HG03108 (cell line): Measurements from ENCODE around the gene SLC2A14.
"Not testable (repeated sequence)": the region's sequence is repeated elsewhere in the genome, so short reads cannot be mapped to it uniquely, and the experiment has no call there.

Experiments used
- ATAC-seq: cut with Tn5 transposase; IDR thresholded peaks from one replicate; pipeline ENCODE4 v1.9.1; 2021; ENCODE audit warnings: moderate library complexity; ENCODE audit not compliant: unreplicated experiment

SLC2A14 gene

DNA sequence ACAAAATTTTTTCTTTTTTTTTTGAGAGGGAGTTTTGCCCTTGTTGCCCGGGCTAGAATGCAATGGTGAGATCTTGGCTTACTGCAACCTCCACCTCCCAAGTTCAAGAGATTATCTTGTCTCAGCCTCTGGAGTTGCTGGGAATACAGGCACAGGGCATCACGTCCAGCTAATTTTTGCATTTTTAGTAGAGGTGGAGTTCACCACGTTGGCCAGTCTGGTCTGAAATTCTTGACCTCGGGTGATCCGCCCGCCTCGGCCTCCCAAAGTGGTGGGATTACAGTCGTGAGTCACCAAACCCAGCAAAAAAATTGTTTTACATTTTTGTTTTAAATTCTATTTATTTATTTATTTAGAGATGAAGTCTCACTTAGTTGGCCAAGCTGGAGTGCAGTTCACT, 4.7 kb upstream of the SLC2A14 start:
- no peak for ATAC-seq

DNA sequence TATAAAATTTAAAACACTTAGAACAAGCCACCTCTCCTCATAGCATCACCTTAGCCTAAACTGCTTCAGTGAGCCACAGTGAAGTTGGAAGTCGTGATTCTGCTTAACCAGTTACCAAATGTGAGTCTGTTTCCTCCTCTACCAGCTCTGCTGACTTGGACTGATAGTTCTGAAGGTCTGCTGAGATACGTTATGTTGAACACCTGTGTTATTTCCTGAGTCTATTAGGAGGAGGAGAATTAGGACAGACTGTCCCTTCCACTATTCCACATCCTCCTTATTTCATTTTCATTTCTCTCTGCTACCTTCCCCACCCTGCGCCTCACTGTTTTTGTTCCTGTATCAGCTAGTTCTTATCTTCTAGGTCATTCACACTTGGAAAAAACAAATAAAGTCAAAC, 2.4 kb downstream of the SLC2A14 start:
- no peak for ATAC-seq

DNA sequence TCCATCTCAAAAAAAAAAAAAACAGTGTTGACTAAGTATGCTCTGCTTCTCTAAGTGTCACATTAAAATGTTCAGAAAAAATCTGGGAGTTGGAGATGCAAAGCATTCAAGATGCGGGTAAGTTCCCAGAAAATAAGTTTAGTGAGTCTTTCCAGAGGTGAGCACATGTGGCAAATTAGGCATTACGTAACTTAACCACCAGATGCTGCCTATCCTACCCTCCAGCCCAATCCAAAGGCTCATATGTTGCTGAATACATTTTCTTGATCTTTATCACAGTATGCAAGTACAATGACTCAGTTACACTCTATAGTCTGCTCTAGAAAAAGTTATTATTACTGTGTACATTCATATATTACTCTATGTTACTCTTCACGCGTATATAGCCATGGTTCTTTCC, 3.6 kb downstream of the SLC2A14 start:
- no peak for ATAC-seq

DNA sequence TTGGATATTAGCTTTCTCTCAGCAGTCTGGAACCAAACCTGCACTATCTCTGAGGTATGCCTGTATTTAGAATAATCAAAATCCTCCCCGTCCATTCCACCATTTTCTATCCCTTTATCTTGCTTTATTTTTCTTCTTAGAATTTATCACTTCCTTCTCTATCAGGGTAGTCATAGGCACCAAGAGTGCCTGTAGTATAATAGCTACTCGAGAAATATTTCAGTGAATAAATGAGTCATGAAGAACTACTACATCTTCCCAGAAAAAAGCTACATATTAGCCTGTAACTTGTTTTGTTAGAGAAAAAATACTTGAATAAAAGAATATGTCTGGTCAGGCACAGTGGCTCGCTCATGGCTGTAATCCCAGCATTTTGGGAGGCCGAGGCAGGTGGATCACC, 4.3 kb downstream of the SLC2A14 start:
- ATAC-seq: no peak

DNA sequence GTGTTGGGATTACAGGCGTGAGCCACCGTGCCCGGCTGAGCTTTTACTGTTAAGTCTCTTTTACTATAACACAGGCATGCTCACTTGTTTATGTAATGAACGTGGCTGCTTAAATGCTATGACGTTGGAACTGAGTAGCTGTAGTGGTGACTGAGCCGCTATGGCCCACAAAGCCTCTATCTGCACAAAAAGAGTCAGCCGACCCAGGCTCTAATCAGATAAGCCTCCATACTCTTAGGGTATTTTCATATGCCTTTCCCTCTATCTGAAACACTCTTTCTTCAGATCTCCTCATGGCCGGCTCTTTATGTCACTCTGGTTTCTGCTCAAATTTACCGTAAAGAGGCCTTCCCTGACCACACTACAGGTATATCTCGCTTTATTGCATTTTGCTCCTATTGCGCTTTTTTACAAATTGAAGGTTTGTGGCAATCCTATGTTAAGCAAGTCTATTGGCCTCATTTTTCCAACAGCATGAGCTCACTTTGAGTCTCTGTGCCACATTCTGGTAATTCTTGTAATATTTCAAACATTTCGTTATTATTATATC, 8.0 kb downstream of the SLC2A14 start:
- ATAC-seq: no peak

DNA sequence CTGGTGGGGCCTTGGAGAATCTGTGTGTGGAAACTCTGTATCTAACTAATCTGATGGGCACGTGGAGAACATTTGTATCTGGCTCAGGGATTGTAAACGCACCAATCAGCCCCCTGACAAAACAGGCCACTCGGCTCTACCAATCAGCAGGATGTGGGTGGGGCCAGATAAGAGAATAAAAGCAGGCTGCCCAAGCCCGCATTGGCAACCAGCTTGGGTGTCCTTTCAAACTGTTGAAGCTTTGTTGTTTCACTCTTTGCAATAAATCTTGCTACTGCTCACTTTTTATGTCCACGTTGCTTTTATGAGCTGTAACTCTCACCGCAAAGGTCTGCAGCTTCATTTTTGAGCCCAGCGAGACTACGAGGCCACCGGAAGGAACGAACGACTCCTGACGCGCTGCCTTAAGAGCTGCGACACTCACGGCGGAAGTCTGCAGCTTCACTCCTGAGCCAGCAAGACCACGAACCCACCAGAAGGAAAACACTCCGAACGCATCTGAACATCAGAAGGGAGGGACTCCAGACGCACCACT, 9.8 kb downstream of the SLC2A14 start:
- not testable (repeated sequence) for ATAC-seq

DNA sequence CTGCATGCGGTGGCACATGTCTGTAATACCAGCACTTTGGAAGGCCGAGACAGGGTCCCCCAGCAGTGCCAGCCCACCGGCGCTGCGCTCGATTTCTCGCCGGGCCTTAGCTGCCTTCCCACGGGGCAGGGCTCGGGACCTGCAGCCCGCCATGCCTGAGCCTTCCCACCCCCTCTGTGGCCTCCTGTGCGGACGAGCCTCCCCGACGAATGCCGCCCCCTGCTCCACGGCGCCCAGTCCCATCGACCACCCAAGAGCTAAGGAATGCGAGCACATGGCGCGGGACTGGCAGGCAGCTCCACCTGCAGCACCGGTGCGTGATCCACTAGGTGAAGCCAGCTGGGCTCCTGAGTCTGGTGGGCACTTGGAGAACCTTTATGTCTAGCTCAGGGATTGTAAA, 10.4 kb downstream of the SLC2A14 start:
- not testable (repeated sequence) for ATAC-seq

DNA sequence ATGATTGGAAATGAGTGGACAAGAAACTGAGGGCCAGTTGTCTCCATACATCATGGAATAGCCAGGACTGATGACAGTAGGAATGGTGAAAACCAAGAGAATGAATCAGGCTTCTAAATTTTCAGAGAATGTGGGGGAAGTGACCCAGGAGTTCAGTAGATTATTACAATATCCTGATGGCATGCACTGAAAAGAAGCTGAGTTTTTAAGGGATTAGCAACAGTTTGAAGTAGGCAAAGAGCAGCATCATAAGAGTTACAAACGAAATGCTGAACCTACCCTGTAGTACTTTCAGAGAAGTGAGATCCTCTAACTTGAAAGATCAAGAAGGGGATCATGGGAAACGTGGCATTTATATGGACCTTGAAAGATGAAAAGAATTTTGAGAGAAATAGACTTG, 13.2 kb downstream of the SLC2A14 start:
- ATAC-seq: no peak

DNA sequence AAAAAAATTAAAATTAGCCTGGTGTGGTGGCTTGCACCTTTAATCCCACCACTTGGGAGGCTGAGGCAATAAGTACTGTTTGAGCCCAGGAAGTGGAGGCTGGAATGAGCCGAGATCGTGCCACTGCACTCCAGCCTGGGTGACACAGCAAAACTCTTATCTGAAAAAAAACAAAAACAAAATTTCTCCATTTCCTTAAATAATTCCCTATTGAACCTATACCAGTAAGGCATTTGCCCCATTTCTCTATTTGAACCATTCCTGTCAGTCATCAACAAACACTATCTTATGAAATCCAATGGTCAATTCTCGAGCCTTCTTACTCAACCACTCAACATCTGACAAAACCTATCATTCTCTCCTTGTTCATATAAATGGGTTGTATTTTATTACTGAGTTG, 14.7 kb downstream of the SLC2A14 start:
- ATAC-seq: no peak

DNA sequence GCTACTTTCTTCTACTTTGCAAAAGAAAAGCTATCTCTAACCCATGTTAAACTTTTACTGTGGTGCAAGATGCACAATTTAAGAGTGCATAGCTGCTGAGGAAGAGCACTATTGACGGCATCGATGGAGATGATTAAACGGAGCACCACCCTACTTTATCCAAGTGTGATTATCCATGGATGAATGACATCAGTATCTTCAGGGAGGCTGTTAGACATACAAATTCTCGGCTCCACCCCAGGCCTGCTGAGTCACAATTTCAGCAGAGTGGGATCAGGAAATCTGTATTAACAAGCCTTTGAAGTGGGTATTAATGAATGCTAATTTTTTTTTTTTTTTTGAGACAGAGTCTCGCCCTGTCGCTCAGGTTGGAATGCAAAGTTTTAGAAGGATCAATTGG, 16.2 kb downstream of the SLC2A14 start:
- ATAC-seq: no peak

DNA sequence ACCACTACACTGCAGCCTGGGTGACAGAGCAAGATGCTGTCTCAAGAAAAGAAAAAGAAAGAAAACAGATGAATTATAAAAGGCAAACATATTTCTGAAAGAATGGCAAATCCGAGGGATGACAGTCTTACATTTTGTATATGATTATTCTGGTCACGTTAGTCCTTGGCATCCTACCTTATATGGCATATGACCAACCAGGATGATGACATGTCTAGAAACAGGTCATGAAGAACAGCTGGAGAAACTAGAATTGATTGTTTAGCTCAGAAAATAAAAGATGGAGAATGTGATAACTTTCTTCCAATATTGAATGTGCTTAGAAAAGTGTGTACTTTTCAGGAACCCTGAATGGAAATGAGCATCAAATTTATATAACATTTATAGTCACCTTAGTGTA, 19.2 kb downstream of the SLC2A14 start:
- no peak for ATAC-seq

DNA sequence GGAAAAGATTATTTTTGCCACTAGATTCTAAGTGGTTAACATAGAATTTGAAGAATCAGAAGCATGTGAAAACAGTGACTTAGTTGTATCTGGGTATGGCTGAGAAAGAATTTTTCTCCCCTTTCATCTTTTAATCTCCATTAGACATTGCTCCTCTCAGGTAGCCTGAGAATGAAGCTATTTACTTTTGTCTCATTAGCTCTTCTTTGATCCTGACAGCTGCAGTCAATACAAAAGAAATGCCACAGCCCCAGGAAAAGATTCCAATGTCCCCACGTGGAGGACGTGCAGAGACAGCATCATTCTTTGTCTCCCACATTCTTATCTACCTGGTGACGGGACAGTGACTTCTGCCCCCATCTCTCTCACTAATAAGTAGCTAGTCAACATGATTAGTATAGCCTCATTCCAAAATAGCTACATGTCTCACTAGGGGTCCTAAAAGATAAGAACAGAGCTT, 21.1 kb downstream of the SLC2A14 start:
- not testable (repeated sequence) for ATAC-seq

DNA sequence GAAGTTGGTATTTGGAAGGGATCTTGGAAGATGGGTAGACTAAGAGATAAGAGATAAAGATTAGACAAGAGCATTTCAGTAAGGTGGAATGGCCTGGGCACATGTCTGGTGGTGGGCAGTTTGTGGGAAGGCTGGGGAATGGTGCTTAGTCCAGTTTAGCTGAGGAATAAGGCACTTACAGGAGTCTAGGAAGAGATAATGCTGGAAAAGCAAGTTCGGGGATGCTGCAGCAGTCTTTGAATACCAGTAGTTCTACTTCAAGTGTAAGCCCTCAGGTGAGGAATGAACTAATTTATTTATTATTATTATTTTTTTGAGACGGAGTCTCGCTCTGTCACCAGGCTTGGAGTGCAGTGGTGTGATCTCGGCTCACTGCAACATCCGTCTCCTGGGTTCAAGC, 22.6 kb downstream of the SLC2A14 start:
- ATAC-seq: not testable (repeated sequence)

DNA sequence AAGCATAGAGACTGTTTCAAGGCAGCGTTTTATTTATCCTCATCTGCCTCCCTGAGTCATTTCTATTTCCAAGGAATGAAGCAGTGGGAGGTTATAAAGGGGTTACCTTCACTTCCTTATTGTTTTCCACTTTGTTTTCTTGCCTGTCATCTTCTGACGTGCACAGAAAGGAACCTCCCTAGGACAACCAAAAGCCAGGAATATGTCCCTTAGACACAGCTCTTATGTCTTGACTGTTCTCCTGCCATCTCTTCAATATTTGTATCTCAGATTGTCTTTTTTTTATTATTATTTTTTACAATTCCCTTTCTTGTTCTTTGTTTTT, 24.7 kb downstream of the SLC2A14 start:
- ATAC-seq: not testable (repeated sequence)

DNA sequence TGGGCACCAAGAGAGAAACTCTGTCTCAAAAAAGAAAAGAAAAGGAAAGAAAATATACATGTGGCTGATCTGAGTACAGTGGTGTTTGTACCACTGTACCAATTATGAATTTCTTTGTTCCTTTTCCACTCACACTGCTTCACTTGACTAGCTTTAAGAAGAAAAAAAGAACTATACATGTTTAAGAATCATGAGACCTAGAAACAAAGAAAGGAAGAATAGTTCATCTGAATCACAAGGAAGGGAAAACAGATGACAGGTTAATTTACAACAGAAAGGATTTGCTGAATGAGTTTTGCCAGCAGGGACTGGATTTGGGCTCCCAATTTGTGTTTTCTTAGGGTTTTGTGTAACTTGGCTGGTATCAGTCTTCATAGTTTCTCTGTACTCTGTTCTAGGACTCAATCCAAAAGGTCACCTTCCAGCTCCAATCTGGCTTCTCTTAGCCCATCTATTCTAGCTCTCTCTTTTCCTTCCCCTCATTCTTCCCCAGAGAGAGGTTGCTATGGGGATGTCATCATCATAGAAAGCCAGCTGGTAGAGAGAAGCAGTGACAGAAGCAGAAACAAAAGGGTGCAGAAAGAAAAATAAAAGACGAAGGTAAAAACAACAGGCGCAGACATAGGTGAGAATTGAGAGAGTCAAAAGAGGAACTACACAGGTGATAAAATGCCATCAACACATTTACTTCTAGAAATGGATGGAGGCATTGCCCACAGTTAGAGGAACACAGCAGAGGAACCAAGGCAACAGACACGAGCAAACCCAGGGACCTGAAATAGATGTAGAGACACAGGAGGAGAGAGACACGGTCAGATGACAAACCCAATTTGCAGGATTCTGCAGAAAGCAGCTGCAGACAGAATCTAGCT, 25.3 kb downstream of the SLC2A14 start:
- ATAC-seq: not testable (repeated sequence)

DNA sequence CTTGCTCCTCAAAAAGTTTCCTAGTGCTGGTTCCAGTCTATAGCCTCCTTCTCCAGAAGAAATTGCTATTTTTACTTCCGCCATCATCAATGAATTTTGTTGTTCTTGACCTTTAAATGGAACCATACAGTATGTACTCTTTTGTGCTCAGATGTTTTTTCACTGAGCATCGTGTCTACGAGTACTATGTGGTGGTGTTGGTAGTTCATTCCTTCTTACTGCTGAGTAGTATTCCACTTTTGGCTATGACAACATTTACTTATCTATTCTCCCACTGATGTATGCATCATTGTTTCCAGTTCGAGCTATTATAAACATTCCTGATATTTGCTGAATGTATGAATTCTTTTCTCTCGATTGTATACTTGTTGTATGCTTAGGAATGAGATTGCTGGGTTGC, 28.6 kb downstream of the SLC2A14 start:
- ATAC-seq: no peak

DNA sequence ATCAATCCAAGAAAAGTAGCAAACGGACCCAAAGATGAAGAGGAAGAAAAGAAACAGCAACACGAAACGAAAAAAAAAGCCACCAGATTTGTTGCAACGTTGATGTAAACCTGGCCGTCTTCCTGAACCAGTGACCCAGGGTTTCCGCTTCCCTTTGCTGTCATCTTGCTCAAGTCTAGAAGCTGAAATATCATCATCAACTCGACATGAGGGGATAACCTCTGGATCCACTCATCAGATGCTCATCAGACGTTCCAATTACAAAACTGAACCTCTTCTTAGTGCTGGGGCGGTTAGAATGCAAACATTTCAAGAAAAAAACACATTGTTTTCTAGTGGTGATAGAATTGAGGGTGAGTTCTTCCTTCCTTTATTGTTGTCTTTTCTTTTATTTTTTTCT, 29.1 kb downstream of the SLC2A14 start:
- not testable (repeated sequence) for ATAC-seq

DNA sequence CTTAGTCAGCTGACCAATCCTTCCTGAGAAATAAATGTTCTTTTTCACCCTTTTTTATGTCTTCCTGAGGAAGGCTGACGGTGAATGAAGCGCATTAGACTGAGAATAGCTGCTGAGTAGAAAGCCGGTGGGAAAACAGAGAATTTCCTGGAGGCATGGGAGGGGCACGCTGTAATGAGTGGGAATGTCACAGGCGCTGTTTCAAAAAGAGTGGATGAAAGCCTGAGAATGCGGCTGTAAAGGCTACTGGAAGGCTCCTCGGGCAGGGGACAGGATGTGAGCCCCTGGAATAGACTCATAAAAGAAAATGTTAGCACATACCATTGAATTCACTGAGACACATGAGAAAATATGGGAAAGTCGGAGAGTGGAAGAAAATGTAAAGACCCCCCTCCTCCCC, 29.6 kb downstream of the SLC2A14 start:
- ATAC-seq: not testable (repeated sequence)

DNA sequence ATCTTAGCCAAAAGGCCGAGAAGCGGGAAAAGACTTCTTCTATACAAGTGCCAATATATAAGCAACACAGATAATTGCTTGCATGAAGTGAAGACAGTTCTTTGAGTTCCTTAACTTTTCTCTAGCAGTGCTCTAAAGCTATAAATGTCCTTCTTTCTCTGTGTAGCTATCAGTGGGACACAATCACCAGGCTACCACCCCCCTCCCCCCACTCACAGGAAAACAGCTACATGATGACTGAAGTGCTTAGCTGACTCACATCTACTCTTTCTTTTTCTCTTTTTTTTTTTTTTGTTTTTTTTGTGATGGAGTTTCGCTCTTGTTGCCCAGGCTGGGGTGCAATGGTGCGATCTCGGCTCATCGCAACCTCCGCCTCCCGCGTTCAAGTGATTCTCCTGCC, 30.3 kb downstream of the SLC2A14 start:
- ATAC-seq: not testable (repeated sequence)

DNA sequence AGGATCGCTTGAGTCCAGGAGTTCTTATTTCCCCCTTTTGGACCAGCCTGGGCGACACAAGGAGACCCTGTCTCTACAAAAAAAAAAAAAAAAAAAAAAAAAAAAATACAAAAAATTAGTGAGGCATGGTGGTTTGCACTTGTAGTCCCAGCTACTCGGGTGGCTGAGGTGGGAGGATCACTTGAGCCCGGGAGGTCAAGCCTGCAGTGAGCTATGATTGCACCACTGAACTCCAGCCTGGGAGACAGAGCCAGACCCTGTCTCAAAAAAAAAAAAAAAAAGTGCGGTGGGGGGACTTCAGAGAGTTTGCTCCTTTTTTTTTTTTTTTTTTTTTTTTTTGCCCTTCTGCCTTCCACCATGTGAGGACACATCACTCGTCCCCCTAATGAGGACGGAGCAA, 32.9 kb downstream of the SLC2A14 start:
- ATAC-seq: not testable (repeated sequence)

DNA sequence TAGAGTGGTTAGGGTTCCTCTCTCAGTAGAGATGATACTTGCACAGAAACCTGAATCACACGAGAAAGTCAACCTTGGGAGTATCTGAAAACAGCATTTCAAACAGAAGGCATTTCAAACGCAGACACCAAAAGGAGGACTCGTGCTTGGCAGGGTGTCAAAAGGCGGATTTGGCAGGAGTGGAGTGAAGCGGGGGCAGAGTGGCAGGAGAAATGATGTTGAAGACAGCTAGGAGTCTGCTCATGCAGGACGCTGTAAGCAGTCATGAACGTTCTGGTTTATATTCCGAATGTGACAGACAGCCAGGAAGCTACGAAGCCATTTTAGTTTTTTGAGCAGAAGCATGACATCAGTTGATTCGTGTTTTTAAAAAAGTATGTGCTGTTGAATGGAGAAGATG, 33.5 kb downstream of the SLC2A14 start:
- not testable (repeated sequence) for ATAC-seq

DNA sequence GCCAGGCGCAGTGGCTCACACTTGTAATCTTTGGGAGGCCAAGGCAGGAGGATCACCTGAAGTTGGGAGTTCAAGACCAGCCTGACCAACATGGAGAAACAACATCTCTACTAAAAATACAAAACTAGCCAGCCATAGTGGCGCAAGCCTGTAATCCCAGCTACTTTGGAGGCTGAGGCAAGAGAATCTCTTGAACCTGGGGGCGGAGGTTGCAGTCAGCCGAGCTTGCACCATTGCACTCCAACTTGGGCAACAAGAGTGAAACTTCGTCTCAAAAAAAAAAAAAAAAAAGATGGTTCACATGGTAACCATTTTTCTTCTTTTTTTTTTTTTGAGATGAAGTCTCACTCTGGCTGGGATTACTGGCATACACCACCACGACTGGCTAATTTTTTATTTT, 35.3 kb downstream of the SLC2A14 start:
- no peak for ATAC-seq
